Measurements from ENCODE around the gene PLXNC1.

The PLXNC1 gene

GRCh38 chr12:94193168-94193567, 44.8 kb downstream of the PLXNC1 start:
- TF ChIP-seq EZH2 (IDR thresholded peaks at IDR 0.05; ENCODE audit: borderline replicate concordance, low read length), result no peak
- no peak for TF ChIP-seq CTCF (IDR thresholded peaks at IDR 0.05; ENCODE audit: low read length)
- Histone ChIP-seq H3K27ac (ENCODE audit: low read depth, low read length, poor library complexity, severe bottlenecking) (no peak overlapping the region), H3K79me2 (ENCODE audit: insufficient read depth, low read length) (no peaks in the 10 kb centered on the region), H3K4me2 (ENCODE audit: low read length) (no peak overlapping the region), H3K4me1 (ENCODE audit: insufficient read depth, low read length, severe bottlenecking) (no peaks in the 10 kb centered on the region), H4K20me1 (ENCODE audit: insufficient read depth, low read length) (no peaks in the 10 kb centered on the region), H3K9ac (ENCODE audit: low read length) (no peak overlapping the region), H3K9me2 (ENCODE audit: low read depth, low read length) (no peaks in the 10 kb centered on the region), H3K36me3 (ENCODE audit: insufficient read depth, low read length) (no peaks in the 10 kb centered on the region), H3K4me3 (ENCODE audit: low read depth, low read length, poor library complexity, severe bottlenecking) (no peak overlapping the region), H3F3A (ENCODE audit: insufficient read depth, low read length) (no peaks in the 10 kb centered on the region), H3K9me3 (ENCODE audit: low read length) (0 out of 2 replicates have a peak, but pooled peaks cover 2% of the 10 kb centered on the region), H2AFZ (ENCODE audit: low read length) (no peak overlapping the region), H3K27me3 (ENCODE audit: insufficient read depth, low read length) (no peaks in the 10 kb centered on the region)

GRCh38 chr12:94195483-94195882, 47.1 kb downstream of the PLXNC1 start:
- TF ChIP-seq CTCF (IDR thresholded peaks at IDR 0.05; ENCODE audit: low read length), result peak; percentile 39; the same call in 1 of the 2 replicates
- no peak for TF ChIP-seq EZH2 (IDR thresholded peaks at IDR 0.05; ENCODE audit: borderline replicate concordance, low read length)
- no peaks in the 10 kb centered on the region for H3K79me2 ChIP-seq (ENCODE audit: insufficient read depth, low read length)
- H3K9me3 ChIP-seq (ENCODE audit: low read length), result 0 out of 2 replicates have a peak, but pooled peaks cover 2% of the 10 kb centered on the region

GRCh38 chr12:94198469-94198868, 50.1 kb downstream of the PLXNC1 start:
- Histone ChIP-seq H3K4me1 (ENCODE audit: insufficient read depth, low read length, severe bottlenecking) (no peaks in the 10 kb centered on the region), H3K27me3 (ENCODE audit: insufficient read depth, low read length) (no peaks in the 10 kb centered on the region), H3K9me3 (ENCODE audit: low read length) (no peaks in the 10 kb centered on the region), H2AFZ (ENCODE audit: low read length) (no peak overlapping the region), H3K9me2 (ENCODE audit: low read depth, low read length) (no peaks in the 10 kb centered on the region), H3K4me3 (ENCODE audit: low read depth, low read length, poor library complexity, severe bottlenecking) (no peak overlapping the region), H4K20me1 (ENCODE audit: insufficient read depth, low read length) (no peaks in the 10 kb centered on the region), H3K36me3 (ENCODE audit: insufficient read depth, low read length) (no peaks in the 10 kb centered on the region), H3K9ac (ENCODE audit: low read length) (no peak overlapping the region), H3F3A (ENCODE audit: insufficient read depth, low read length) (no peaks in the 10 kb centered on the region), H3K4me2 (ENCODE audit: low read length) (no peak overlapping the region), H3K27ac (ENCODE audit: low read depth, low read length, poor library complexity, severe bottlenecking) (no peak overlapping the region), H3K79me2 (ENCODE audit: insufficient read depth, low read length) (no peaks in the 10 kb centered on the region)
- no peak for TF ChIP-seq EZH2 (IDR thresholded peaks at IDR 0.05; ENCODE audit: borderline replicate concordance, low read length)
- no peak for TF ChIP-seq CTCF (IDR thresholded peaks at IDR 0.05; ENCODE audit: low read length)

More at GRCh38 chr12:94195483-94195882, 47.1 kb downstream of the PLXNC1 start:
- Histone ChIP-seq H3K4me2 (ENCODE audit: low read length) (no peak overlapping the region), H3F3A (ENCODE audit: insufficient read depth, low read length) (no peaks in the 10 kb centered on the region), H3K9me2 (ENCODE audit: low read depth, low read length) (no peaks in the 10 kb centered on the region), H3K36me3 (ENCODE audit: insufficient read depth, low read length) (no peaks in the 10 kb centered on the region), H3K27me3 (ENCODE audit: insufficient read depth, low read length) (no peaks in the 10 kb centered on the region), H4K20me1 (ENCODE audit: insufficient read depth, low read length) (no peaks in the 10 kb centered on the region), H3K27ac (ENCODE audit: low read depth, low read length, poor library complexity, severe bottlenecking) (no peak overlapping the region), H3K9ac (ENCODE audit: low read length) (no peak overlapping the region), H3K4me1 (ENCODE audit: insufficient read depth, low read length, severe bottlenecking) (no peaks in the 10 kb centered on the region), H2AFZ (ENCODE audit: low read length) (no peak overlapping the region), H3K4me3 (ENCODE audit: low read depth, low read length, poor library complexity, severe bottlenecking) (no peak overlapping the region)

Measured in OCI-LY1 (cell line).